Activated CD4-positive, alpha-beta T cell treated with anti-CD3 and anti-CD28 coated beads, Interleukin-2, amount 10 ng/mL, durations not matched to agents 24 days and 14 days (primary cell): Measurements from ENCODE around the gene CDR2. TPM values are rescaled to one million over a fixed set of nuclear protein-coding genes. Genes with fewer than 3 reads are reported as not detected.

Experiments used
- DNase-seq: peaks from one replicate; pipeline ENCODE4 v3.0.0; 2022
- H3K27ac Mint-ChIP-seq: one replicate; pipeline ENCODE4 v1.8.0; 2022; ENCODE audit warnings: mild to moderate bottlenecking, mixed read lengths
- H3K27me3 Mint-ChIP-seq: one replicate; pipeline ENCODE4 v1.8.0; 2022; ENCODE audit warnings: mixed read lengths
- H3K36me3 Mint-ChIP-seq: one replicate; pipeline ENCODE4 v1.8.0; 2022; ENCODE audit warnings: low read depth, mild to moderate bottlenecking, mixed read lengths
- H3K4me1 Mint-ChIP-seq: one replicate; pipeline ENCODE4 v1.8.0; 2021; ENCODE audit warnings: mixed read lengths
- H3K4me3 Mint-ChIP-seq: one replicate; pipeline ENCODE4 v1.8.0; 2022; ENCODE audit warnings: mild to moderate bottlenecking, moderate library complexity, mixed read lengths
- H3K9me3 Mint-ChIP-seq: one replicate; pipeline ENCODE4 v1.8.0; 2021; ENCODE audit warnings: mixed read lengths
- intact Hi-C: fragments of 100-400 bp; cut with micrococcal nuclease; formaldehyde crosslinking; loops from one replicate; pipeline ENCODE4 v1.15.1; 2023
- total RNA-seq: library from RNA; stranded (reverse); gene quantifications from 2 replicates; pipeline ENCODE4 v1.2.3, GENCODE V29; 2022

The CDR2 gene
- total RNA-seq, 1 donor from 2014 or later, result 38.2 TPM

DNA sequence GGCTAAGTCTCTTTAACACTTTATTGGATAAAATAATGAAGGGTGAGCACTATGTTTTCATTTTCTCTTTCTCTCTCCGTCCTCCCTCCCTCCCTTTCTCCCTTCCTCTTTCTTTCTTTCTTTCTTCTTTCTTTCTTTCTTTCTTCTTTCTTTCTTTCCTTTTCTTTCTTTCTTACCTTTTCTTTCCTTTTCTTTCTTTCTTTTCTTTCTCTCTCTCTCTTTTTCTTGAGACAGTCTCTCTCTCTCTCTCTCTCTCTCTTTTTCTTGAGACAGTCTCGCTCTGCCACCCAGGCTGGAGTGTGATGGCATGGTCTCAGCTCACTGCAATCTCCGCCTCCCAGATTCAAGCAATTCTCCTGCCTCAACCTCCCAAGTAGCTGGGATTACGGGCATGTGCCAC, 21.5 kb upstream of the CDR2 start:
- DNase-seq, result no peak
- no peaks in the 10 kb centered on the region for H3K4me1 Mint-ChIP-seq
- intact Hi-C loops, result no loop called here
- no peak overlapping the region for H3K27ac Mint-ChIP-seq
- H3K4me3 Mint-ChIP-seq, result no peak overlapping the region
- no peaks in the 10 kb centered on the region for H3K9me3 Mint-ChIP-seq
- H3K27me3 Mint-ChIP-seq, result no peaks in the 10 kb centered on the region
- peaks cover 5% of the 10 kb centered on the region for H3K36me3 Mint-ChIP-seq

DNA sequence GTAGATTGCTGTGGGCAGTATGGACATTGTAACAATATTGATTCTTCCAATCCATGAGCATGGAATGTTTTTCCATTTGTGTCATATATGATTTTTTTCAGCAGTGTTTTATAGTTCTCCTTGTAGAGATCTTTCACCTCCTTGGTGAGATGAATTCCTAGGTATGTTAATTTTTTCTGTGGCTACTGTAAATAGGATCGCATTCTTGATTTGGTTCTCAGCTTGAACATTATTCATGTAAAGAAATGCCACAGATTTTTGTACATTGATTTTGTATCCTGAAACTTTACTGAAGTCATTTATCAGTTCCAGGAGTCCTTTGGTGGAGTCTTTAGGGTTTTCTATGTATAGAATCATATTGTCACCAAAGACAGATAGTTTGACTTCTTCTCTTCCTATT, 19.7 kb upstream of the CDR2 start:
- no peak overlapping the region for H3K4me3 Mint-ChIP-seq
- no peaks in the 10 kb centered on the region for H3K9me3 Mint-ChIP-seq
- H3K4me1 Mint-ChIP-seq, result no peaks in the 10 kb centered on the region
- H3K27me3 Mint-ChIP-seq, result no peaks in the 10 kb centered on the region
- peaks cover 5% of the 10 kb centered on the region for H3K36me3 Mint-ChIP-seq
- DNase-seq, result no peak
- intact Hi-C loops, result no loop called here
- H3K27ac Mint-ChIP-seq, result no peak overlapping the region

DNA sequence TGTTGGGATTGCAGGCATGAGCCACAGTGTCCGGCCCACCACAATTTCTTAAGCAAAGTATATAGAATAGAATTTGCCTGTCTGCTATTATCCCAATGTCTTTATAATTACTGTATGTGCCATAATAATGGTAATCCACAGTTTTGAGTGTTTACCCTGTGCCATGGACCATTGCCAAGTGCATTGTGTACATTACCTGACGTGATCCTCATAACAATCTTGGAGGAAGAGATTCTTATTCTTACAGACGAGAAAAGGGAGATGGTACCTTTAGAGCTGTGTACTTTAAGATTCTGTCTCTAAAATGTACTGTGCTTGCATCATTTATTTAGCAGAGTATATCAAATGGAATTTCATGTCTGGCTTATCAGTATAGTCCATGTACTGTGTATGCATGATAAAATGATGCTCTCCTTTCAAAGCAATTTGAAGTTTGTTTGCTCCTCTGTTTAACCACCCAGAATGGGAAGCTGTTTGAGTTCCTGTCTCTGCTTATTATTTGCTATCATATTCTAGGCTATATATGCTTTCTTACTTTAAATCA, 13.8 kb upstream of the CDR2 start:
- H3K27me3 Mint-ChIP-seq, result no peaks in the 10 kb centered on the region
- H3K9me3 Mint-ChIP-seq, result no peaks in the 10 kb centered on the region
- no peak overlapping the region for H3K27ac Mint-ChIP-seq
- no peak for DNase-seq
- H3K4me3 Mint-ChIP-seq, result no peak overlapping the region
- intact Hi-C loops, result no loop called here
- H3K36me3 Mint-ChIP-seq, result peaks cover 5% of the 10 kb centered on the region
- H3K4me1 Mint-ChIP-seq, result no peaks in the 10 kb centered on the region

- intact Hi-C loops, result no loop called here
- Mint-ChIP-seq H3K4me1 (peaks cover 2% of the 10 kb centered on the region), H3K27ac (no peak overlapping the region), H3K36me3 (peaks cover 5% of the 10 kb centered on the region), H3K4me3 (no peak overlapping the region), H3K27me3 (no peaks in the 10 kb centered on the region), H3K9me3 (no peaks in the 10 kb centered on the region)
- DNase-seq, result no peak
Measured at GRCh38 chr16:22386976-22387375, 12.6 kb upstream of the CDR2 start.

- H3K27me3 Mint-ChIP-seq, result no peaks in the 10 kb centered on the region
- intact Hi-C loops, result no loop called here
- no peak overlapping the region for H3K4me3 Mint-ChIP-seq
- H3K4me1 Mint-ChIP-seq, result peaks cover 11% of the 10 kb centered on the region
- H3K36me3 Mint-ChIP-seq, result peaks cover 8% of the 10 kb centered on the region
- DNase-seq, result no peak
- H3K9me3 Mint-ChIP-seq, result no peaks in the 10 kb centered on the region
- H3K27ac Mint-ChIP-seq, result no peak overlapping the region
Measured at GRCh38 chr16:22385196-22385595, 10.8 kb upstream of the CDR2 start.

DNA sequence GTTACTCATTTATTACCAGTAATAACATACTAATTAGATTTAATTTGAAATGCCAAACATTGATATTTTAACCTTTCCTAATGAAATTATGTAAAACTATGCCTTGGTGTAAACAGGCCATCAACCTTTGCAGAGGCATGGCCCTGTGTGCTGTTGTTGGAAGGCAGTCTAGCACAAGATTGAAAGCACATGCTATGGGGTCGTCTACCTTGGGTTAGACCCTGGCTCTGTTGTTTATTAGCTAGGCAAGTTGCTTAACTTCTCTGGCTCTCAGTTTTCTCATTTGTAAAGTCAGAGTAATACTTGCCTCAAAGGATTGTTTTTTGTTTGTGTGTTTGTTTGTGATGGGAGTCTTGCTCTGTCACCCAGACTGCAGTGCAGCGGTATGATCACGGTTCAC, 9.4 kb upstream of the CDR2 start:
- H3K27me3 Mint-ChIP-seq, result no peaks in the 10 kb centered on the region
- intact Hi-C loops, result no loop called here
- DNase-seq, result no peak
- peaks cover 11% of the 10 kb centered on the region for H3K4me1 Mint-ChIP-seq
- H3K4me3 Mint-ChIP-seq, result no peak overlapping the region
- no peaks in the 10 kb centered on the region for H3K9me3 Mint-ChIP-seq
- H3K27ac Mint-ChIP-seq, result no peak overlapping the region
- H3K36me3 Mint-ChIP-seq, result peaks cover 8% of the 10 kb centered on the region

DNA sequence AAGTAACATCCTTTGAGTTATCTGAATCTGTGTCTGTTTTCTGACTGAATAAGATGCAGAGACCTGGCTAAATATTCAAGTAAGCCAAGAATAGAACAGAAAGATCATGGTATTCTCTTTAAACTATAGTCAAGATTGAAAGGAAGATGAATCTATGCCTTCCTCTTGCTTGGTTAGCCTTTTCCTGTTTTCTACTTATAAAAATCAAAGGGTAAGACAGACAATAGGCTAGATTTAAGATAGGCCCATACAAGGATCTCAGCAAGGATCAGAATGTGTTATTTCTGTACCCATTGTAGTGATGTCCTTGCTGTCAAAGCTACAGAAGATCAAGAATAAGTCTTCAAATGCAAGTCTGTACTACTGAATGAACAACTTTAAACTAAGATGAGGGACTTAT, 7.0 kb upstream of the CDR2 start:
- intact Hi-C loops, result no loop called here
- H3K27me3 Mint-ChIP-seq, result no peaks in the 10 kb centered on the region
- peaks cover 8% of the 10 kb centered on the region for H3K36me3 Mint-ChIP-seq
- H3K9me3 Mint-ChIP-seq, result no peaks in the 10 kb centered on the region
- H3K4me1 Mint-ChIP-seq, result peaks cover 11% of the 10 kb centered on the region
- no peak overlapping the region for H3K4me3 Mint-ChIP-seq
- H3K27ac Mint-ChIP-seq, result peak overlapping the region; percentile 37
- no peak for DNase-seq

- H3K9me3 Mint-ChIP-seq, result no peaks in the 10 kb centered on the region
- H3K27me3 Mint-ChIP-seq, result peaks cover under 1% of the 10 kb centered on the region
- peaks cover 12% of the 10 kb centered on the region for H3K4me1 Mint-ChIP-seq
- no peak overlapping the region for H3K27ac Mint-ChIP-seq
- peaks cover 8% of the 10 kb centered on the region for H3K36me3 Mint-ChIP-seq
- no peak overlapping the region for H3K4me3 Mint-ChIP-seq
- intact Hi-C loops, result no loop called here
- DNase-seq, result no peak
Measured at GRCh38 chr16:22380529-22380928, 6.1 kb upstream of the CDR2 start.

DNA sequence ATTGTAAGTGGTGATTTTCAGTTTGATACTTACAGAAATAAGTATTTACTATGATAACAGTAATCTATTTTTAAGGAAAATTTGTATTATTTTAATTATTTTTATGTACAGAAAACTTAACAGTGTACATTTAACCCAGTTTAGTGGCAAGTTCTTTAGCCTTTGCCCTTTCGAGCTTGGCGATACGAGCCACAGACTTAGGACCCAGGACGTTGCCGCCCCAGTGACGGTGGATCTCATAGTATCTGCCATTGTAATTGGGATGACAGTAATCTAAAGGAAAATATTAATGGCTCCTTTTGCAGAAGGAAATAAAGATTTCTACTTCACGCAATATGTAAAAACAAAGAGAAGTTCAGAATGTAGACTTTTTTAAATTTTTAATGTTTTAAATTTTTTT, 5.2 kb upstream of the CDR2 start:
- Mint-ChIP-seq H3K27ac (no peak overlapping the region), H3K36me3 (peaks cover 6% of the 10 kb centered on the region), H3K4me3 (no peak overlapping the region), H3K9me3 (no peaks in the 10 kb centered on the region), H3K4me1 (peaks cover 17% of the 10 kb centered on the region), H3K27me3 (peaks cover 2% of the 10 kb centered on the region)
- intact Hi-C loops, result no loop called here
- DNase-seq, result no peak

GRCh38 chr16:22375963-22376640, 1.7 kb upstream of the CDR2 start:
- Mint-ChIP-seq H3K36me3 (peaks cover 22% of the 10 kb centered on the region), H3K27ac (no peak overlapping the region), H3K9me3 (no peaks in the 10 kb centered on the region), H3K4me3 (no peak overlapping the region), H3K4me1 (peaks cover 29% of the 10 kb centered on the region), H3K27me3 (peaks cover 2% of the 10 kb centered on the region)
- DNase-seq, result no peak
- intact Hi-C loops, result loop anchor here (2.0 kb wide), 2 partner anchors 169 to 183 kb away; partner anchors contain the start of gene EEF2K

DNA sequence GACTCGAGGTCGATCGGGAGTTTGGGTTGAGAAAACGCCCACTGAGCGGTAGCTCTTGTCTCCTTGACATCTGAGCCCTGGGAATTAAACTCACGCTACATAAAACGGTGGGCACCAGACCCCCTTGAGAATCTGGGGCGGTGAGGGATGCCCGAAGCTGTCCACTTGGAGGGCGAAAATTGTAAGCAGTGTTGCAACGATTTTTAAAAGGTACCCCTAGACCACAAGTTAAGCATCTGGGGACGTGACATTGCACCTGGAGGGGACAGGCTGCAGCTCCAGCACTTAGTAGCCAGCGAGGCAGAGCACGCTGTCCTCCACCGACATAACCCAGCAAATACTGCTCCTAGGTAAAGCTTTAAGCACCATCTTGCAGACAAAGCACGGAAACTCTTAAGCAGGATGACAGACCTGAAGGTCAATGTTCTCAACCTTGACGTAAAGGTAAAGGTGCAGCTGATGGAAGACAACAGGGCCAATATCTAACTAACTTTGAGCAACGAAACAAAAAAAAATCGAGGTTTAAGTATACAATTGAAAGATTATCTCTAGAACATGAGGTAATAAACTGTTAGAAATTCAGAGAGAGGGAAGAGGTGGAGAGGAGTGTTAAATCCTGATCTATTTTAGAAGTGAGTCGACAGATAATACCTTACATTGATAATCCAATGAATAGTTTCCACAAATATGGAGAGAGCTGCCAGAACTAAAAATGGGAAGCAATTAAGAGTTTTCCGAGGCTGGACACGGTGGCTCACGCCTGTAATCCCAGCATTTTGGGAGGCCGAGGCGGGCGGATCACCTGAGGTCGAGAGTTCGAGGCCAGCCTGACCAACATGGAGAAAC, 921 bp upstream of the CDR2 start:
- peaks cover 2% of the 10 kb centered on the region for H3K27me3 Mint-ChIP-seq
- H3K9me3 Mint-ChIP-seq, result no peaks in the 10 kb centered on the region
- intact Hi-C loops, result loop anchor here (2.0 kb wide), 2 partner anchors 169 to 183 kb away; partner anchors contain the start of gene EEF2K
- peaks cover 35% of the 10 kb centered on the region for H3K4me1 Mint-ChIP-seq
- peak overlapping the region; percentile 98 for H3K4me3 Mint-ChIP-seq
- peaks cover 24% of the 10 kb centered on the region for H3K36me3 Mint-ChIP-seq
- no peak for DNase-seq
- peak overlapping the region; percentile 83 for H3K27ac Mint-ChIP-seq

- intact Hi-C loops, result loop anchor here (1.0 to 5.0 kb wide), 6 partner anchors 20 to 181 kb away; partner anchors contain the start of genes EEF2K and POLR3E
- Mint-ChIP-seq H3K27ac (peak overlapping the region; percentile 95), H3K27me3 (peaks cover 2% of the 10 kb centered on the region), H3K36me3 (peaks cover 24% of the 10 kb centered on the region), H3K4me3 (peak overlapping the region; percentile 98), H3K4me1 (peaks cover 44% of the 10 kb centered on the region), H3K9me3 (no peaks in the 10 kb centered on the region)
- DNase-seq, result peak; percentile 81
Measured at GRCh38 chr16:22373662-22374310, 633 bp downstream of the CDR2 start.

- peaks cover 2% of the 10 kb centered on the region for H3K27me3 Mint-ChIP-seq
- DNase-seq, result peak; percentile 77
- peak overlapping the region; percentile 98 for H3K4me3 Mint-ChIP-seq
- peaks cover 50% of the 10 kb centered on the region for H3K4me1 Mint-ChIP-seq
- peaks cover 27% of the 10 kb centered on the region for H3K36me3 Mint-ChIP-seq
- intact Hi-C loops, result loop anchor here (5.0 kb wide), 1 partner anchor 36 kb away; no protein-coding TSS in a partner anchor
- no peaks in the 10 kb centered on the region for H3K9me3 Mint-ChIP-seq
- H3K27ac Mint-ChIP-seq, result peak overlapping the region; percentile 95
Measured at GRCh38 chr16:22372882-22373661, 1.3 kb downstream of the CDR2 start.
